Hepatocyte (in vitro differentiated cells): ENCODE results near the gene ZNF620. TPM values are rescaled to one million over a fixed set of nuclear protein-coding genes. Genes with fewer than 3 reads are reported as not detected.

ENCODE experiments used
- DNase-seq: peaks from one replicate; pipeline ENCODE4 v3.0.0-alpha.2; 2016; ENCODE audit warnings: low spot score
- H2AFZ ChIP-seq: fragments of 200-600 bp; sonication (generic); 2 replicates; pipeline ENCODE4 v1.6.0; 2016; ENCODE audit warnings: antibody characterized with exemption, mild to moderate bottlenecking
- H3K27ac ChIP-seq: fragments of 200-600 bp; sonication (generic); 2 replicates; pipeline ENCODE4 v1.5.1; 2016; ENCODE audit warnings: mild to moderate bottlenecking
- H3K27me3 ChIP-seq: fragments of 200-600 bp; sonication (generic); 2 replicates; pipeline ENCODE4 v1.6.1; 2016
- H3K36me3 ChIP-seq: fragments of 200-600 bp; sonication (generic); replicated peaks from 2 replicates; pipeline ENCODE4 v1.5.1; 2016; ENCODE audit warnings: low read depth; ENCODE audit not compliant: insufficient read depth
- H3K4me1 ChIP-seq: fragments of 200-600 bp; sonication (generic); 2 replicates; pipeline ENCODE4 v1.5.1; 2016; ENCODE audit warnings: mild to moderate bottlenecking, moderate library complexity; ENCODE audit not compliant: insufficient read depth
- H3K4me2 ChIP-seq: fragments of 200-600 bp; sonication (generic); 2 replicates; pipeline ENCODE4 v1.6.0; 2016
- H3K4me3 ChIP-seq: fragments of 200-600 bp; sonication (generic); 2 replicates; pipeline ENCODE4 v1.5.1; 2016; ENCODE audit warnings: mild to moderate bottlenecking
- H3K79me2 ChIP-seq: fragments of 200-600 bp; sonication (generic); 2 replicates; pipeline ENCODE4 v1.6.0; 2017; ENCODE audit warnings: mild to moderate bottlenecking
- H3K9me2 ChIP-seq: fragments of 200-600 bp; sonication (generic); replicated peaks from 2 replicates; pipeline ENCODE4 v1.6.0; 2017; ENCODE audit warnings: mild to moderate bottlenecking; ENCODE audit not compliant: insufficient read depth
- H3K9me3 ChIP-seq: fragments of 200-600 bp; sonication (generic); 2 replicates; pipeline ENCODE4 v1.5.1; 2016; ENCODE audit warnings: low read depth, mild to moderate bottlenecking
- H4K20me1 ChIP-seq: fragments of 200-600 bp; sonication (generic); 2 replicates; pipeline ENCODE4 v1.6.0; 2016; ENCODE audit warnings: mild to moderate bottlenecking; ENCODE audit not compliant: insufficient read depth, poor library complexity, severe bottlenecking
- EZH2 ChIP-seq: fragments of 200-600 bp; sonication (generic); IDR thresholded peaks from 2 replicates; pipeline ENCODE4 v1.6.1; 2016; ENCODE audit warnings: antibody characterized with exemption, mild to moderate bottlenecking, borderline replicate concordance
- EZH2phosphoT487 ChIP-seq: fragments of 200-600 bp; sonication (generic); IDR thresholded peaks from one replicate; pipeline ENCODE4 v1.6.1; 2018; ENCODE audit warnings: antibody characterized with exemption, mild to moderate bottlenecking, low read depth, moderate library complexity; ENCODE audit not compliant: unreplicated experiment, severe bottlenecking
- WGBS: methylation state at CpG from one replicate; pipeline ENCODE4 v1.1.6; 2016; ENCODE audit warnings: low lambda C conversion rate; ENCODE audit errors: missing lambda C conversion rate; 5-methylcytosine and 5-hydroxymethylcytosine counted together
- polyA plus RNA-seq: library from polyadenylated mRNA; unstranded; fragments of >200 nt; fragmentation: Nextera tagmentation; extraction: Ambion mirVana; gene quantifications from 2 replicates; pipeline ENCODE4 v1.2.1, GENCODE V29; 2016
- total RNA-seq: library from RNA; depleted of rRNA; stranded (reverse); fragments of >200 nt; gene quantifications from 2 replicates; pipeline ENCODE4 v1.2.3, GENCODE V29; 2014
- TF ChIP-seq, protein P1 (sequence below): fragments of 200-600 bp; sonication (generic); IDR thresholded peaks from 2 replicates; pipeline ENCODE4 v1.5.1; 2016; ENCODE audit warnings: antibody characterized with exemption, mild to moderate bottlenecking; ENCODE audit not compliant: poor library complexity

ZNF620 gene
- total and polyA plus RNA-seq, 2 experiments from 2014 or later = 3.0 to 4.4 TPM

DNA sequence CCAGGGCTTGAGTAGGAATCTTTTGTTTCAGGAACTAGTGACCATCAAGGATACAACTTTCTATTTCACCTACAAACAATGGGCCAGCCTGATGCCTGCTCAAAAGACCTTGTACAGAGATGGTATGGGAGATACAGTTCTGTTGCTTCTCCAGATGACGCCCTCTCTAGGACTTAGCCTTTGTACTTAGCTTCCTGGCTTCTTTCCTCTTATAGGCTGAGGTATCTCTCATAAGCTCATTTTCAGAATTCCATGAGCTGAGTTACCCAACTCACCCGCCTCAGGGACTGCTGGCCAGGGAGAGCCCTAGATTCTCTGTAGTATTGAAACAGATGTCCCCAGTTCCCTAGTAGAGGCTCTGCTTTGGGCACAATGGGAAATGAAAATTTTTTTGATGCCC is 8.6 kb upstream of the ZNF620 start:
- H3K4me1 ChIP-seq = no peaks in the 10 kb centered on the region
- H3K27ac ChIP-seq = no peak overlapping the region
- H3K9me2 ChIP-seq = no peaks in the 10 kb centered on the region
- H3K4me2 ChIP-seq = no peak overlapping the region
- H3K36me3 ChIP-seq = no peaks in the 10 kb centered on the region
- H3K4me3 ChIP-seq = no peak overlapping the region
- TF ChIP-seq, protein P1, sequence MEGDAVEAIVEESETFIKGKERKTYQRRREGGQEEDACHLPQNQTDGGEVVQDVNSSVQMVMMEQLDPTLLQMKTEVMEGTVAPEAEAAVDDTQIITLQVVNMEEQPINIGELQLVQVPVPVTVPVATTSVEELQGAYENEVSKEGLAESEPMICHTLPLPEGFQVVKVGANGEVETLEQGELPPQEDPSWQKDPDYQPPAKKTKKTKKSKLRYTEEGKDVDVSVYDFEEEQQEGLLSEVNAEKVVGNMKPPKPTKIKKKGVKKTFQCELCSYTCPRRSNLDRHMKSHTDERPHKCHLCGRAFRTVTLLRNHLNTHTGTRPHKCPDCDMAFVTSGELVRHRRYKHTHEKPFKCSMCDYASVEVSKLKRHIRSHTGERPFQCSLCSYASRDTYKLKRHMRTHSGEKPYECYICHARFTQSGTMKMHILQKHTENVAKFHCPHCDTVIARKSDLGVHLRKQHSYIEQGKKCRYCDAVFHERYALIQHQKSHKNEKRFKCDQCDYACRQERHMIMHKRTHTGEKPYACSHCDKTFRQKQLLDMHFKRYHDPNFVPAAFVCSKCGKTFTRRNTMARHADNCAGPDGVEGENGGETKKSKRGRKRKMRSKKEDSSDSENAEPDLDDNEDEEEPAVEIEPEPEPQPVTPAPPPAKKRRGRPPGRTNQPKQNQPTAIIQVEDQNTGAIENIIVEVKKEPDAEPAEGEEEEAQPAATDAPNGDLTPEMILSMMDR = no peak
- TF ChIP-seq EZH2phosphoT487 (no peak), EZH2 (no peak)
- H3K79me2 ChIP-seq = no peaks in the 10 kb centered on the region
- no peaks in the 10 kb centered on the region for H3K27me3 ChIP-seq
- no peaks in the 10 kb centered on the region for H3K9me3 ChIP-seq
- H2AFZ ChIP-seq = no peak overlapping the region
- WGBS = 90% methylated on average over 2 of the region's 2 CpGs
- H4K20me1 ChIP-seq = no peaks in the 10 kb centered on the region
- DNase-seq = no peak

DNA sequence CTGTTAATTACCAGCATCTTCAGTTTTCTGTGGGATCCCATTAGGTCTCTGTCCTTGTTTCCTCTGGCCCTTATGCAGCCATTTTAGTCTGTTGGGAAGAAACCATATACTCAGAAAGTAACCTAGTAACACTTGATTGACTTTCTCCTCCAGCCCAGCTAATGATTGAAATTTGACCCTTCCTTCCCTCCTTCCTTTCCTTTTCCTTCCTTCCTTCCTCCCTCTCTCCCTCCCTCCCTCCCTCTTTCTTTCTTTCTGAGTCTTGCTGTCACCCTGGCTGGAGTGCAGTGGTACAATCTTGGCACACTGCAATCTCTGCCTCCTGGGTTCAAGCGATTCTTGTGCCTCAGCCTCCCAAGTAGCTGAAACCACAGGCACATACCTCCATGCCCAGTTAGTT is 5.9 kb upstream of the ZNF620 start:
- H3K27me3 ChIP-seq = no peaks in the 10 kb centered on the region
- no peaks in the 10 kb centered on the region for H3K4me1 ChIP-seq
- H3K36me3 ChIP-seq = no peaks in the 10 kb centered on the region
- H3K4me3 ChIP-seq = no peak overlapping the region
- H3K4me2 ChIP-seq = no peak overlapping the region
- DNase-seq = no peak
- no peaks in the 10 kb centered on the region for H3K9me2 ChIP-seq
- H4K20me1 ChIP-seq = no peaks in the 10 kb centered on the region
- no peaks in the 10 kb centered on the region for H3K9me3 ChIP-seq
- H3K79me2 ChIP-seq = no peaks in the 10 kb centered on the region
- TF ChIP-seq, protein P1 = no peak
- TF ChIP-seq EZH2 (no peak), EZH2phosphoT487 (no peak)
- 89% methylated on average over 1 of the region's 1 CpG for WGBS
- no peak overlapping the region for H3K27ac ChIP-seq
- no peak overlapping the region for H2AFZ ChIP-seq

DNA sequence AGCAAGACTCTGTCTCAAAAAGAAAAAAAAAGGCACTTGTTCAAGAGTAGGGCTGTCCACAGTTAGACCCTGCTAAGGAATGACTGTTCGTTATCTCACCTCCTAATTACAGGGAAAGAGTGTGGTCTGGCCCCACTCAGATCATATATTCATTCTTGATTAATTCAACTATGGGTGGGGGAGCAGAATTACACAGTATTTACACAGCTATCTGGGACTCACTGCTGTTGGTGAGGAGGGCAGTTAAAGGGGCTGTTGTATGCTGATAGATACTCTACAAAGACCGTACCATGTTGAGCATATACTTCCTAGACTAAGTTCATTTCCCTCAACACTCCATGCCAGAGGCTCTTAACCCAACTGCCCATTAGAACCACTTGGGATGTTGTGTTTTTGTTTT is 3.8 kb upstream of the ZNF620 start:
- Histone ChIP-seq H3K27ac (no peak overlapping the region), H2AFZ (no peak overlapping the region), H3K4me2 (no peak overlapping the region), H3K79me2 (no peaks in the 10 kb centered on the region), H3K4me3 (no peak overlapping the region), H3K9me2 (no peaks in the 10 kb centered on the region), H3K36me3 (no peaks in the 10 kb centered on the region), H3K4me1 (no peaks in the 10 kb centered on the region), H3K9me3 (no peaks in the 10 kb centered on the region), H3K27me3 (no peaks in the 10 kb centered on the region), H4K20me1 (no peaks in the 10 kb centered on the region)
- TF ChIP-seq EZH2phosphoT487 (no peak), EZH2 (no peak)
- TF ChIP-seq, protein P1 = no peak
- 88% methylated on average over 2 of the region's 2 CpGs for WGBS
- no peak for DNase-seq

DNA sequence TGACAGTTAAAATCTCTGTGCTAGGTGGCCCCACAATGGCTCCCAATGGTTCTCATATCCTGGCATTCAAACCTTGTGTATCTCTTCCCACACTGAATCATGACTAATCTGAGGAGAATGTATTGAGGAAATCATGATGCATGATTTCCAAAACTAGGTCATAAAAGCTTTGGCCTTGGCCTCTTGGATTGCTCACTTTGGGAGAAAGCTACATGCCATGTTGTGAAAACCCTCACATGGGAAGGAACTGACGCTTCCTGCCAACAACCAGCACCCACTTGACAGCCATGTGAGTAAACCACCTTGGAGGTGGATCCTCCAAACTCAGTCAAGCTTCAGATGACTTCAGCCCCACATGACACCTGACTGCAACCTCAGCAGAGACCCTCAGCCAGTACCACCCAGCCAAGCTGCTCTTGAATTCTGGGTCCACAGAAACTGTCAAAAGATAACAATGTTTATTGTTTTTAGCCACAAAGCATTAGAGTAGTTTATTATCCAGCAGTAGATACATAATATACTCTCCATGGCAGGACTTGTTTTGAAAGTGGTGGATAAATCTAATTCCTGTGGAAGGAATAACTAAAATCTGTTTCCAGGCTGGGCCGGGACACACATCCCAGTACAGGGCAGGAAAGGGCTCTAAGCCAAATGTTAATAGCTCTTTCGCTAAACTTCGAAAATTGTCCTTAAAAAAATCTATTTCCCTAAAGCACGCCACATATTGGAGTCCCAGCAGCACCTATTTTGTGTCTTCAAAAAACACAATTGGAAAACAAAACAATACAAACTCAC is 1.0 kb upstream of the ZNF620 start:
- TF ChIP-seq EZH2 (no peak), EZH2phosphoT487 (no peak)
- TF ChIP-seq, protein P1 = no peak
- WGBS = 93% methylated on average over 5 of the region's 5 CpGs
- H3K79me2 ChIP-seq = peaks cover 20% of the 10 kb centered on the region
- H3K4me2 ChIP-seq = peak overlapping the region; percentile 85
- peak; percentile 43 for DNase-seq
- no peaks in the 10 kb centered on the region for H3K27me3 ChIP-seq
- no peaks in the 10 kb centered on the region for H3K9me3 ChIP-seq
- H3K4me1 ChIP-seq = no peaks in the 10 kb centered on the region
- H4K20me1 ChIP-seq = no peaks in the 10 kb centered on the region
- peak overlapping the region; percentile 91 for H3K27ac ChIP-seq
- no peaks in the 10 kb centered on the region for H3K9me2 ChIP-seq
- H3K36me3 ChIP-seq = no peaks in the 10 kb centered on the region
- no peak overlapping the region for H3K4me3 ChIP-seq
- peak overlapping the region; percentile 94 for H2AFZ ChIP-seq
